Mesothelial cell of epicardium (in vitro differentiated cells): ENCODE measurements around the gene DSCAM. TPM values are rescaled to one million over a fixed set of nuclear protein-coding genes. Genes with fewer than 3 reads are reported as not detected.

ENCODE experiments used
- DNase-seq, 2 experiments: peaks; one replicate each; pipeline ENCODE4 v3.0.0; 2021; ENCODE audit warnings: low spot score in 2 of 2; ENCODE audit not compliant: unreplicated experiment in 2 of 2
- H3K27ac Mint-ChIP-seq: 2 replicates; pipeline ENCODE4 v1.8.0; 2021; ENCODE audit warnings: mixed read lengths
- H3K27me3 Mint-ChIP-seq: 2 replicates; pipeline ENCODE4 v1.8.0; 2021; ENCODE audit warnings: low read depth, mixed read lengths
- H3K36me3 Mint-ChIP-seq: 2 replicates; pipeline ENCODE4 v1.8.0; 2021; ENCODE audit warnings: mixed read lengths
- H3K4me1 Mint-ChIP-seq: 2 replicates; pipeline ENCODE4 v1.8.0; 2021; ENCODE audit warnings: mixed read lengths
- H3K4me3 Mint-ChIP-seq: 2 replicates; pipeline ENCODE4 v1.8.0; 2021; ENCODE audit warnings: mild to moderate bottlenecking, moderate library complexity, mixed read lengths
- H3K9me3 Mint-ChIP-seq: 2 replicates; pipeline ENCODE4 v1.8.0; 2021; ENCODE audit warnings: mixed read lengths
- CTCF ChIP-seq: fragments of 200-600 bp; sonication (generic); IDR thresholded peaks from one replicate; pipeline ENCODE4 v1.5.0; 2021; ENCODE audit warnings: antibody characterized with exemption; ENCODE audit not compliant: unreplicated experiment
- total RNA-seq: library from RNA; stranded (reverse); gene quantifications from 3 replicates; pipeline ENCODE4 v1.2.1, GENCODE V29; 2021

The DSCAM gene
- total RNA-seq, 1 donor from 2014 or later = not detected

GRCh38 chr21:40200126-40200525 is 646.8 kb downstream of the DSCAM start:
- Mint-ChIP-seq H3K27me3 (peaks cover 2% of the 10 kb centered on the region), H3K4me3 (no peak overlapping the region)
- no peak for TF ChIP-seq CTCF

GRCh38 chr21:40194185-40194980 is 652.6 kb downstream of the DSCAM start:
- DNase-seq = no peak
- Mint-ChIP-seq H3K4me3 (no peak overlapping the region), H3K4me1 (no peaks in the 10 kb centered on the region), H3K27ac (no peak overlapping the region), H3K9me3 (peaks cover 16% of the 10 kb centered on the region), H3K27me3 (no peaks in the 10 kb centered on the region), H3K36me3 (no peaks in the 10 kb centered on the region)
- no peak for TF ChIP-seq CTCF

More at GRCh38 chr21:40200126-40200525, 646.8 kb downstream of the DSCAM start:
- Mint-ChIP-seq H3K27ac (no peak overlapping the region), H3K4me1 (no peaks in the 10 kb centered on the region), H3K36me3 (no peaks in the 10 kb centered on the region), H3K9me3 (peaks cover 3% of the 10 kb centered on the region)
- DNase-seq = no peak

GRCh38 chr21:40191616-40192015 is 655.3 kb downstream of the DSCAM start:
- no peak overlapping the region for H3K4me3 Mint-ChIP-seq
- H3K4me1 Mint-ChIP-seq = peaks cover 2% of the 10 kb centered on the region
- H3K36me3 Mint-ChIP-seq = no peaks in the 10 kb centered on the region
- TF ChIP-seq CTCF = no peak
- no peak for DNase-seq
- H3K9me3 Mint-ChIP-seq = peaks cover 13% of the 10 kb centered on the region
- H3K27ac Mint-ChIP-seq = no peak overlapping the region
- no peaks in the 10 kb centered on the region for H3K27me3 Mint-ChIP-seq

- Mint-ChIP-seq H3K4me3 (no peak overlapping the region), H3K27ac (no peak overlapping the region), H3K4me1 (peaks cover 2% of the 10 kb centered on the region), H3K27me3 (no peaks in the 10 kb centered on the region), H3K9me3 (peaks cover 13% of the 10 kb centered on the region), H3K36me3 (no peaks in the 10 kb centered on the region)
- no peak for TF ChIP-seq CTCF
- DNase-seq = no peak
These were observed 655.8 kb downstream of the DSCAM start for GRCh38 chr21:40191196-40191595.

GRCh38 chr21:40187946-40188654 is 658.9 kb downstream of the DSCAM start:
- Mint-ChIP-seq H3K36me3 (no peaks in the 10 kb centered on the region), H3K4me3 (no peak overlapping the region), H3K27ac (no peak overlapping the region), H3K9me3 (peaks cover 17% of the 10 kb centered on the region), H3K27me3 (no peaks in the 10 kb centered on the region), H3K4me1 (peaks cover 2% of the 10 kb centered on the region)
- DNase-seq = no peak
- no peak for TF ChIP-seq CTCF
